Vagina (tissue), 2 donors: ENCODE measurements around the gene SPIC. TPM values are rescaled to one million over a fixed set of nuclear protein-coding genes. Genes with fewer than 3 reads are reported as not detected.

Source experiments
- DNase-seq, 2 donors: peaks; one replicate each; pipeline ENCODE4 v3.0.0-alpha.2; 2017; ENCODE audit errors: extremely low spot score in 2 of 2
- H3K27ac ChIP-seq: fragments of 200-600 bp; sonication (generic); one replicate; pipeline ENCODE4 v1.5.1; 2019
- H3K27me3 ChIP-seq: fragments of 200-600 bp; sonication (generic); one replicate; pipeline ENCODE4 v1.5.1; 2019
- H3K36me3 ChIP-seq, 2 donors: fragments of 200-600 bp; sonication (generic); one replicate each; pipeline ENCODE4 v1.5.1; 2017 to 2019
- H3K4me1 ChIP-seq: fragments of 200-600 bp; sonication (generic); one replicate; pipeline ENCODE4 v1.5.1; 2019
- H3K4me3 ChIP-seq, 2 donors: fragments of 200-600 bp; sonication (generic); 1 replicate in 1 of 2; 2 replicates in 1 of 2; pipeline ENCODE4 v1.5.1; 2016 to 2019
- H3K9me3 ChIP-seq: fragments of 200-600 bp; sonication (generic); one replicate; pipeline ENCODE4 v1.5.1; 2019
- POLR2A ChIP-seq, 2 donors: fragments of 450-650 bp; IDR thresholded peaks; one replicate each; pipeline ENCODE4 v1.6.1; 2017; ENCODE audit warnings: antibody characterized with exemption in 2 of 2, mild to moderate bottlenecking in 2 of 2, moderate library complexity in 2 of 2
- POLR2AphosphoS5 ChIP-seq, 2 donors: sonication (generic); formaldehyde crosslinking; IDR thresholded peaks; one replicate each; pipeline ENCODE4 v1.9.0; 2017; ENCODE audit warnings: antibody characterized with exemption in 2 of 2, mild to moderate bottlenecking in 2 of 2, low read depth in 1 of 2; ENCODE audit not compliant: insufficient read depth in 1 of 2
- intact Hi-C: fragments of 100-400 bp; cut with DNase I; formaldehyde crosslinking; loops from one replicate; pipeline ENCODE4 v1.15.1; 2023
- total RNA-seq: library from RNA; depleted of rRNA; stranded (reverse); fragments of >200 nt; gene quantifications from one replicate; pipeline ENCODE4 v1.2.3, GENCODE V29; 2016
- TF ChIP-seq, protein P1 (sequence below), 3 experiments: fragments of 450-650 bp in 2 of 3; fragments of 200-600 bp in 1 of 3; sonication (generic) in 1 of 3; IDR thresholded peaks; one replicate each; pipeline ENCODE4 v1.5.1; 2017 to 2019; ENCODE audit warnings: antibody characterized with exemption in 3 of 3, mild to moderate bottlenecking in 2 of 3, moderate library complexity in 2 of 3

The SPIC gene
- total RNA-seq, 1 donor from 2014 or later: not detected

DNA sequence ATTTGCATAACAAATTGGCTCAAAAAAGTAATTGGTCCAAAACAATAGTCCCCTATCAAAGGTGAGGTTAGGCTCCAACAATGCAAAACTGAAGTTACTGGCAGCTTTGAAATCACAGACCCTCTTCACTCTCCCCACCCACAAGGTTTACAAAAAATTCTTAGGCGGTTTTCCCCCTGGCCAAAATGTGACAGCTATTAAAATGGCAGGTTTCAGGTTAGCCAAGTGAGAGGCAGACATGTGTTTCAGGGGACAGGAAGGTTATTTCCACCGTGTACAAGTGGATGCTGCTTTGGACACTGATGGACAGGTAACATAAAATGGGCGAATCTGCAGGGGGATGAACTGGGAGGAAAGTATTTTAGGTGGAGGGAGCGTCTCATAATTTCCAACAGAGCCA lies 888 bp upstream of the SPIC start:
- no peaks in the 10 kb centered on the region for H3K4me1 ChIP-seq
- DNase-seq: no peak
- TF ChIP-seq POLR2A (IDR thresholded peaks at IDR 0.05): no peak
- TF ChIP-seq, protein P1, sequence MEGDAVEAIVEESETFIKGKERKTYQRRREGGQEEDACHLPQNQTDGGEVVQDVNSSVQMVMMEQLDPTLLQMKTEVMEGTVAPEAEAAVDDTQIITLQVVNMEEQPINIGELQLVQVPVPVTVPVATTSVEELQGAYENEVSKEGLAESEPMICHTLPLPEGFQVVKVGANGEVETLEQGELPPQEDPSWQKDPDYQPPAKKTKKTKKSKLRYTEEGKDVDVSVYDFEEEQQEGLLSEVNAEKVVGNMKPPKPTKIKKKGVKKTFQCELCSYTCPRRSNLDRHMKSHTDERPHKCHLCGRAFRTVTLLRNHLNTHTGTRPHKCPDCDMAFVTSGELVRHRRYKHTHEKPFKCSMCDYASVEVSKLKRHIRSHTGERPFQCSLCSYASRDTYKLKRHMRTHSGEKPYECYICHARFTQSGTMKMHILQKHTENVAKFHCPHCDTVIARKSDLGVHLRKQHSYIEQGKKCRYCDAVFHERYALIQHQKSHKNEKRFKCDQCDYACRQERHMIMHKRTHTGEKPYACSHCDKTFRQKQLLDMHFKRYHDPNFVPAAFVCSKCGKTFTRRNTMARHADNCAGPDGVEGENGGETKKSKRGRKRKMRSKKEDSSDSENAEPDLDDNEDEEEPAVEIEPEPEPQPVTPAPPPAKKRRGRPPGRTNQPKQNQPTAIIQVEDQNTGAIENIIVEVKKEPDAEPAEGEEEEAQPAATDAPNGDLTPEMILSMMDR (IDR thresholded peaks at IDR 0.05): no peak
- TF ChIP-seq POLR2AphosphoS5 (IDR thresholded peaks at IDR 0.05; ENCODE audit: insufficient read depth in 1 of 2, low read depth in 1 of 2): no peak
- no peak overlapping the region for H3K4me3 ChIP-seq
- H3K9me3 ChIP-seq: no peaks in the 10 kb centered on the region
- intact Hi-C loops: no loop called here
- no peaks in the 10 kb centered on the region for H3K27me3 ChIP-seq
- H3K27ac ChIP-seq: no peak overlapping the region
- H3K36me3 ChIP-seq: no peaks in the 10 kb centered on the region

DNA sequence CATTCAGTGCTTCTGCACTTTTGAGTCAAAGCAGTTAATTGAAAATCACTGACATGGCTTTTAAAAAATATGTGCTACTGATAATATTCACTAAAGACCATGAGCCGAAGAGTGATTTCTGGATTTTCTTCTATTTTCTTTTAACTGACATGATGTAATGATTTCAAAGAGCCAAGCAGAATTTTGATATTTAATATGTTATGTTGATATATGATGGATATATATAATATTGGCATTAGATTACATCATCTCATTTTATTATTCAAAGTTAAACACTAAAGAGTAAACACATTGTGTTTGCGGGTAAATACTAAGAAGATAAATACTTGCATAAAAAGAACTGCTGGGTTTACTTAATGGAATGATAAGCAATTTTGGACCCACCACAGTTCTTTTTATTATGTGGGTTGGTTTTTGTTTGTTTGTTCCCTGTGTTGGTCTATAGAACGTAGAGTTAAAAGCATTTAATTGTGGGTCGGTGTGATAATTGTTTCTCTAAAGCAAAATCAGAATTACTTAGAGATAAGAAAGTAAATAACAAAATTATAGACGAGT lies 692 bp downstream of the SPIC start:
- Histone ChIP-seq H3K4me1 (no peaks in the 10 kb centered on the region), H3K27ac (no peak overlapping the region), H3K27me3 (no peaks in the 10 kb centered on the region), H3K9me3 (no peaks in the 10 kb centered on the region), H3K36me3 (no peaks in the 10 kb centered on the region), H3K4me3 (no peak overlapping the region)
- no peak for DNase-seq
- intact Hi-C loops: no loop called here
- TF ChIP-seq POLR2A (IDR thresholded peaks at IDR 0.05): no peak
- TF ChIP-seq, protein P1 (IDR thresholded peaks at IDR 0.05): no peak
- TF ChIP-seq POLR2AphosphoS5 (IDR thresholded peaks at IDR 0.05; ENCODE audit: insufficient read depth in 1 of 2, low read depth in 1 of 2): no peak

DNA sequence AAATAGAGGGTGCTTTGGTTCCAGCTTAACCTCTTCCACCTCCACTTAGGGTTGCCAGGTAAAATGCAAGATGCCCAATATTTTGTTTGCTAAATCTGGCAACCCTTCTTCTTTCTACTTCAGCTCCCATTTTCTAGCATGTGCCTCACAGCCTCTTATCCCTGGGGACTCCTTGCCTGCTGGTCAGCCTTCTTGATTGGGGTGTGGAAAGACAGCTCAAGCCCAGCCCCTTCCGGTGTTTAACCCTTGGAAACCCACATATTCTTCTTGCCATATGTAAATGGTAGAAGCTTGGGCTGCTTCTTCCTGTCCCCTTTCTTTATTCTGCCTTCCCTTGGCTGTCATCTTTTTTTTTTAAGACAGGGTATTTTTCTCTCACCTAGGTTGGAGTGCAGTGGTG lies 5.7 kb downstream of the SPIC start:
- H3K4me3 ChIP-seq: no peak overlapping the region
- TF ChIP-seq, protein P1 (IDR thresholded peaks at IDR 0.05): no peak
- TF ChIP-seq POLR2AphosphoS5 (IDR thresholded peaks at IDR 0.05; ENCODE audit: insufficient read depth in 1 of 2, low read depth in 1 of 2): no peak
- no peak for TF ChIP-seq POLR2A (IDR thresholded peaks at IDR 0.05)
- H3K36me3 ChIP-seq: no peaks in the 10 kb centered on the region
- no peaks in the 10 kb centered on the region for H3K4me1 ChIP-seq
- H3K9me3 ChIP-seq: no peaks in the 10 kb centered on the region
- H3K27ac ChIP-seq: no peak overlapping the region
- no peak for DNase-seq
- H3K27me3 ChIP-seq: no peaks in the 10 kb centered on the region
- intact Hi-C loops: no loop called here

DNA sequence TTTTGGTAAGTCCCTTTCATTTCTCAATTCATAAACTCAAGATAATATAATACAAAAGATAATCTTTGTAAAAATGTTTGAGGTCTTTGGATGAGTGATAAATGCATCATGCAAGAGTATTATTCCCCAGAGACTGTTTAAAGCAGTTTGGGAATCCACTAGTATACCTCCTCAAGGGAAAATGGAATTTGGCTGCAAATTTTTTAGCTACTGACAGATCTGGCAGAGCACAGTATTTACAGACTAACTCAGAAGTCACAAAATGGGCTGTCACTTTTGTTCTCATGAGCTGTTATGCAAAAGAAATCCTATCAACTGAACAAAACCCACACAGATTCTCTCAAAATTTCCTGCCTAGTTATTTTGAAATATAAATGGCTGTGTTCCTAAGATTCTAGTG lies 9.9 kb downstream of the SPIC start:
- H3K27ac ChIP-seq: no peak overlapping the region
- H3K36me3 ChIP-seq: no peaks in the 10 kb centered on the region
- no peak overlapping the region for H3K4me3 ChIP-seq
- TF ChIP-seq POLR2A (IDR thresholded peaks at IDR 0.05): no peak
- TF ChIP-seq, protein P1 (IDR thresholded peaks at IDR 0.05): no peak
- TF ChIP-seq POLR2AphosphoS5 (IDR thresholded peaks at IDR 0.05; ENCODE audit: insufficient read depth in 1 of 2, low read depth in 1 of 2): no peak
- intact Hi-C loops: no loop called here
- H3K27me3 ChIP-seq: no peaks in the 10 kb centered on the region
- no peaks in the 10 kb centered on the region for H3K9me3 ChIP-seq
- H3K4me1 ChIP-seq: no peaks in the 10 kb centered on the region
- DNase-seq: no peak

DNA sequence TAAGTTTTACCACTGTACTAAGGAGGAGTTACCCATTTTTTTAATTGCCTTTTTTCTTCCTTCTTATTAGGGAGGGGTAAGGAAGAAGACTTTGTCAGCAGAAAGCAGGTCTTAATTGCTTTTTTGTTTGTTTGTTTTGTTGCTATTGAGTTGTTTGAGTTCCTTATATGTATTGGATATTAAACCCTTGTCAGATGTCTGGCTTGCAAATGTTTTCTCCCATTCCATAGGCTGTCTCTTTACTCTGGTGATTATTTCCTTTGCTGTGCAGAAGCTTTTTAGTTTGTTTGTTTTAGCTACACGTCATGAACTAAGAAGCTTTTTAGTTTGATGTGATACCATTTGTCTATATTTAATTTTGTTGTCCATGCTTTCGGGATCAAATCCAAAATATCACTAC lies 13.3 kb downstream of the SPIC start:
- Histone ChIP-seq H3K4me1 (no peaks in the 10 kb centered on the region), H3K27ac (no peak overlapping the region), H3K27me3 (no peaks in the 10 kb centered on the region), H3K4me3 (no peak overlapping the region), H3K9me3 (no peaks in the 10 kb centered on the region), H3K36me3 (no peaks in the 10 kb centered on the region)
- intact Hi-C loops: no loop called here
- DNase-seq: no peak
- TF ChIP-seq POLR2AphosphoS5 (IDR thresholded peaks at IDR 0.05; ENCODE audit: insufficient read depth in 1 of 2, low read depth in 1 of 2): no peak
- TF ChIP-seq, protein P1 (IDR thresholded peaks at IDR 0.05): no peak
